B cell (primary cell): ENCODE measurements around the gene SPTBN1.

Experiments used
- EZH2 ChIP-seq: IDR thresholded peaks from 2 replicates; pipeline ENCODE4 v1.6.1; 2012; ENCODE audit warnings: borderline replicate concordance, low read depth, mild to moderate bottlenecking, moderate library complexity, low read length; ENCODE audit not compliant: insufficient read depth, poor library complexity, severe bottlenecking
- TF ChIP-seq, protein P1 (sequence below): fragments of 200-600 bp; IDR thresholded peaks from one replicate; pipeline ENCODE4 v1.8.0; 2022; ENCODE audit warnings: antibody characterized with exemption, mild to moderate bottlenecking

- TF ChIP-seq, protein P1, sequence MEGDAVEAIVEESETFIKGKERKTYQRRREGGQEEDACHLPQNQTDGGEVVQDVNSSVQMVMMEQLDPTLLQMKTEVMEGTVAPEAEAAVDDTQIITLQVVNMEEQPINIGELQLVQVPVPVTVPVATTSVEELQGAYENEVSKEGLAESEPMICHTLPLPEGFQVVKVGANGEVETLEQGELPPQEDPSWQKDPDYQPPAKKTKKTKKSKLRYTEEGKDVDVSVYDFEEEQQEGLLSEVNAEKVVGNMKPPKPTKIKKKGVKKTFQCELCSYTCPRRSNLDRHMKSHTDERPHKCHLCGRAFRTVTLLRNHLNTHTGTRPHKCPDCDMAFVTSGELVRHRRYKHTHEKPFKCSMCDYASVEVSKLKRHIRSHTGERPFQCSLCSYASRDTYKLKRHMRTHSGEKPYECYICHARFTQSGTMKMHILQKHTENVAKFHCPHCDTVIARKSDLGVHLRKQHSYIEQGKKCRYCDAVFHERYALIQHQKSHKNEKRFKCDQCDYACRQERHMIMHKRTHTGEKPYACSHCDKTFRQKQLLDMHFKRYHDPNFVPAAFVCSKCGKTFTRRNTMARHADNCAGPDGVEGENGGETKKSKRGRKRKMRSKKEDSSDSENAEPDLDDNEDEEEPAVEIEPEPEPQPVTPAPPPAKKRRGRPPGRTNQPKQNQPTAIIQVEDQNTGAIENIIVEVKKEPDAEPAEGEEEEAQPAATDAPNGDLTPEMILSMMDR = no peak
- TF ChIP-seq EZH2 = no peak
These were observed 248.1 kb downstream of the SPTBN1 start for GRCh38 chr2:54704238-54704637.
